ENCODE measurements around the gene CALCB. TPM values are rescaled to one million over a fixed set of nuclear protein-coding genes. Genes with fewer than 3 reads are reported as not detected.

The CALCB gene
- total and polyA plus RNA-seq, 2 of the 8 experiments (the other 6 are each of a cell fraction or from before 2014, with no cell fraction given) = 3.7 to 4.2 TPM

- no peak for TF ChIP-seq CHD7 (IDR thresholded peaks at IDR 0.05; ENCODE audit: insufficient replicate concordance, low read length)
- no peak for TF ChIP-seq BCL11A (IDR thresholded peaks at IDR 0.05; ENCODE audit: low read depth in 2 of 2, low read length in 2 of 2)
- peak; percentile 37; the same call in 1 of the 2 replicates for TF ChIP-seq SUZ12 (IDR thresholded peaks at IDR 0.05; ENCODE audit: low read length)
- TF ChIP-seq ZNF274 (IDR thresholded peaks at IDR 0.05; ENCODE audit: borderline replicate concordance, extremely low read depth, low read length) = no peak
- no peak for TF ChIP-seq RFX5 (IDR thresholded peaks at IDR 0.05; ENCODE audit: borderline replicate concordance, low read depth, low read length)
- no peak for TF ChIP-seq HDAC2 (IDR thresholded peaks at IDR 0.05; ENCODE audit: borderline replicate concordance in 1 of 2, low read depth in 2 of 2, low read length in 2 of 2)
- TF ChIP-seq SIRT6 (IDR thresholded peaks at IDR 0.05; ENCODE audit: low read length) = no peak
- peak; percentile 43; the same call in 1 of the 2 replicates for TF ChIP-seq TAF1 (IDR thresholded peaks at IDR 0.05; ENCODE audit: low read depth, low read length)
- TF ChIP-seq POU5F1 (IDR thresholded peaks at IDR 0.05; ENCODE audit: low read depth, low read length) = no peak
- TF ChIP-seq JUN (IDR thresholded peaks at IDR 0.05; ENCODE audit: low read depth, low read length) = no peak
Measured at GRCh38 chr11:15073361-15074205, at the start of gene CALCB (continued).
